ENCODE results near the gene TNFRSF1A. TPM values are rescaled to one million over a fixed set of nuclear protein-coding genes. Genes with fewer than 3 reads are reported as not detected.

The TNFRSF1A gene
- total and polyA plus RNA-seq, 9 of the 15 experiments (the other 6 are each of a cell fraction or from before 2014, with no cell fraction given): 0.76 to 43.5 (median 30.0) TPM

GRCh38 chr12:6279631-6280030 lies 62.2 kb downstream of the TNFRSF1A start:
- POLR2A ChIA-PET: interaction anchor here (0.6 to 1.2 kb wide), 3 partner anchors 38 to 118 kb away, joined by 3 to 4 read pairs (median 3); no protein-coding TSS in a partner anchor
- no TSS peak for BruUV-seq (replicated peaks)
- ATAC-seq (no peak), FAIRE-seq (no peak), DNase-seq (ENCODE audit: extremely low read depth in 1 of 4, low spot score in 3 of 4) (no peak)
- Histone ChIP-seq H3K9me1 (ENCODE audit: control insufficient read depth, insufficient read depth, low read length) (no peaks in the 10 kb centered on the region), H3K4me1 (replicated peaks in 1 of 2; ENCODE audit: control insufficient read depth in 2 of 2, insufficient read depth in 2 of 2, low read length in 2 of 2) (peaks cover 6 to 16% of the 10 kb centered on the region in 2 experiments; a peak in 4 of 5 replicates), H3K36me3 (ENCODE audit: control insufficient read depth, insufficient read depth, low read length) (no peaks in the 10 kb centered on the region), H4K20me1 (replicated peaks; ENCODE audit: control insufficient read depth, insufficient read depth, low read length) (no peaks in the 10 kb centered on the region; the same call in 1 of the 2 replicates), H3K27ac (ENCODE audit: extremely low read depth, low read depth, low read length) (no peak overlapping the region), H2AFZ (ENCODE audit: low read depth, low read length) (no peak overlapping the region), H3K27me3 (ENCODE audit: control insufficient read depth in 2 of 2, insufficient read depth in 2 of 2, low read length in 2 of 2) (peaks cover 7 to 12% of the 10 kb centered on the region in 2 experiments; a peak in 4 of 5 replicates), H3K9ac (ENCODE audit: insufficient read depth in 1 of 2, low read depth in 2 of 2, low read length in 2 of 2) (no peak overlapping the region), H3K4me2 (ENCODE audit: insufficient read depth, low read length) (no peak overlapping the region), H3K79me2 (ENCODE audit: control insufficient read depth, insufficient read depth, low read length) (no peaks in the 10 kb centered on the region), H3K9me3 (replicated peaks; ENCODE audit: control insufficient read depth, insufficient read depth, low read depth, low read length) (no peaks in the 10 kb centered on the region), H3K4me3 (no peak overlapping the region)
- TF ChIP-seq MAFF (IDR thresholded peaks at IDR 0.05; ENCODE audit: low read length) (no peak), ZNF224 (CRISPR knock-in tag; IDR thresholded peaks at IDR 0.05) (no peak), ZBTB33 (CRISPR knock-in tag; IDR thresholded peaks at IDR 0.05) (no peak), KDM5B (IDR thresholded peaks at IDR 0.05; ENCODE audit: insufficient replicate concordance, low read depth, low read length) (no peak), NKRF (IDR thresholded peaks at IDR 0.05; ENCODE audit: borderline replicate concordance) (no peak), ZNF445 (CRISPR knock-in tag; IDR thresholded peaks at IDR 0.05; ENCODE audit: low read depth) (no peak), SP1 (CRISPR knock-in tag; IDR thresholded peaks at IDR 0.05) (no peak), TAF1 (IDR thresholded peaks at IDR 0.05; ENCODE audit: control insufficient read depth, extremely low read depth, insufficient read depth, low read length, severe bottlenecking) (no peak), ZNF41 (CRISPR knock-in tag; conservative IDR thresholded peaks at IDR 0.05) (no peak), NCOA6 (IDR thresholded peaks at IDR 0.05) (no peak), SUPT5H (IDR thresholded peaks at IDR 0.05) (no peak), DACH1 (IDR thresholded peaks at IDR 0.05; ENCODE audit: partially characterized antibody) (no peak), ZNF644 (tag; IDR thresholded peaks at IDR 0.05; ENCODE audit: low read depth) (no peak), ADNP (tag; IDR thresholded peaks at IDR 0.05) (no peak), ELF1 (tag; IDR thresholded peaks at IDR 0.05) (no peak), E2F8 (IDR thresholded peaks at IDR 0.05; ENCODE audit: low read depth, partially characterized antibody) (no peak), TBP (optimal IDR thresholded peaks at IDR 0.05; ENCODE audit: low read depth, low read length) (no peak), CAMTA2 (CRISPR knock-in tag; conservative IDR thresholded peaks at IDR 0.05) (no peak)
- 18% methylated on average over 5 of the region's 8 CpGs for WGBS (ENCODE audit: insufficient coverage, low coverage, missing lambda C conversion rate)
- CTCF ChIA-PET (ENCODE audit: low intra/inter-chr PET ratio): interaction anchor here (0.9 to 2.9 kb wide), 3 partner anchors 84 to 217 kb away, joined by 4 to 23 read pairs (median 14); no protein-coding TSS in a partner anchor
- in situ Hi-C loops (cut with MboI): loop anchor here (5.0 kb wide), 2 partner anchors 72 to 212 kb away; no protein-coding TSS in a partner anchor
- intact Hi-C loops (cut with micrococcal nuclease): no loop called here

Measured in K562 (cell line).